ENCODE data around the gene COL6A2. TPM values are rescaled to one million over a fixed set of nuclear protein-coding genes. Genes with fewer than 3 reads are reported as not detected.

COL6A2 gene
- total RNA-seq, 1 experiment from 2014 or later, result 111 TPM

GRCh38 chr21:46154955-46155513 is 57.1 kb downstream of the COL6A2 start:
- H3K4me1 Mint-ChIP-seq, result peaks cover 9% of the 10 kb centered on the region
- POLR2A ChIA-PET, result interaction anchor here (0.6 kb wide), 1 partner anchor 220 kb away, joined by 3 read pairs; no protein-coding TSS in a partner anchor
- ATAC-seq, result no peak

More at GRCh38 chr21:46154955-46155513, 57.1 kb downstream of the COL6A2 start:
- Mint-ChIP-seq H3K4me3 (no peak overlapping the region), H3K9me3 (no peaks in the 10 kb centered on the region), H3K27ac (no peak overlapping the region), H3K36me3 (no peaks in the 10 kb centered on the region), H3K27me3 (ENCODE audit: low read depth) (no peaks in the 10 kb centered on the region)
- TF ChIP-seq ATF3 (CRISPR knock-in tag; conservative IDR thresholded peaks at IDR 0.05) (no peak), OVOL2 (CRISPR knock-in tag; IDR thresholded peaks at IDR 0.05; ENCODE audit: borderline replicate concordance) (no peak), ZNF232 (CRISPR knock-in tag; IDR thresholded peaks at IDR 0.05) (no peak), TEAD1 (CRISPR knock-in tag; IDR thresholded peaks at IDR 0.05) (no peak), ATF2 (CRISPR knock-in tag; IDR thresholded peaks at IDR 0.05; ENCODE audit: borderline replicate concordance, low read depth) (no peak), NFYB (CRISPR knock-in tag; conservative IDR thresholded peaks at IDR 0.05; ENCODE audit: low read depth) (no peak), NFE2L1 (CRISPR knock-in tag; IDR thresholded peaks at IDR 0.05) (no peak), GABPB1 (CRISPR knock-in tag; IDR thresholded peaks at IDR 0.05) (no peak), STAT6 (CRISPR knock-in tag; conservative IDR thresholded peaks at IDR 0.05; ENCODE audit: low read depth) (no peak), ETV6 (CRISPR knock-in tag; IDR thresholded peaks at IDR 0.05) (no peak), CDX4 (CRISPR knock-in tag; IDR thresholded peaks at IDR 0.05; ENCODE audit: borderline replicate concordance) (no peak), CREM (CRISPR knock-in tag; IDR thresholded peaks at IDR 0.05) (no peak), NFATC4 (CRISPR knock-in tag; IDR thresholded peaks at IDR 0.05) (no peak), ZNF121 (CRISPR knock-in tag; IDR thresholded peaks at IDR 0.05) (no peak), SMAD3 (CRISPR knock-in tag; IDR thresholded peaks at IDR 0.05; ENCODE audit: borderline replicate concordance) (no peak), ATF6 (CRISPR knock-in tag; IDR thresholded peaks at IDR 0.05) (no peak), NR3C1 (CRISPR knock-in tag; conservative IDR thresholded peaks at IDR 0.05; ENCODE audit: low read depth) (no peak)
- CTCF ChIA-PET, result interaction anchor here (0.9 kb wide), 1 partner anchor 12 kb away, joined by 5 read pairs; no protein-coding TSS in a partner anchor
- DNase-seq (ENCODE audit: low spot score), result no peak
